Measurements from ENCODE around the gene SWI5.

SWI5 gene

GRCh38 chr9:128288273-128289004, 12.4 kb downstream of the SWI5 start:
- no peak overlapping the region for H3K4me3 ChIP-seq (IDR thresholded peaks at IDR 0.05; ENCODE audit: insufficient read depth, low read depth, low read length)
- peaks cover 3% of the 10 kb centered on the region for H3K4me1 ChIP-seq (ENCODE audit: low read depth, poor library complexity, severe bottlenecking)
- TF ChIP-seq, protein P1, sequence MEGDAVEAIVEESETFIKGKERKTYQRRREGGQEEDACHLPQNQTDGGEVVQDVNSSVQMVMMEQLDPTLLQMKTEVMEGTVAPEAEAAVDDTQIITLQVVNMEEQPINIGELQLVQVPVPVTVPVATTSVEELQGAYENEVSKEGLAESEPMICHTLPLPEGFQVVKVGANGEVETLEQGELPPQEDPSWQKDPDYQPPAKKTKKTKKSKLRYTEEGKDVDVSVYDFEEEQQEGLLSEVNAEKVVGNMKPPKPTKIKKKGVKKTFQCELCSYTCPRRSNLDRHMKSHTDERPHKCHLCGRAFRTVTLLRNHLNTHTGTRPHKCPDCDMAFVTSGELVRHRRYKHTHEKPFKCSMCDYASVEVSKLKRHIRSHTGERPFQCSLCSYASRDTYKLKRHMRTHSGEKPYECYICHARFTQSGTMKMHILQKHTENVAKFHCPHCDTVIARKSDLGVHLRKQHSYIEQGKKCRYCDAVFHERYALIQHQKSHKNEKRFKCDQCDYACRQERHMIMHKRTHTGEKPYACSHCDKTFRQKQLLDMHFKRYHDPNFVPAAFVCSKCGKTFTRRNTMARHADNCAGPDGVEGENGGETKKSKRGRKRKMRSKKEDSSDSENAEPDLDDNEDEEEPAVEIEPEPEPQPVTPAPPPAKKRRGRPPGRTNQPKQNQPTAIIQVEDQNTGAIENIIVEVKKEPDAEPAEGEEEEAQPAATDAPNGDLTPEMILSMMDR (conservative IDR thresholded peaks at IDR 0.05; ENCODE audit: low read depth, low read length), result no peak
- no peak overlapping the region for H3K4me2 ChIP-seq
- no peak overlapping the region for H3K9ac ChIP-seq
- no peaks in the 10 kb centered on the region for H4K20me1 ChIP-seq (ENCODE audit: insufficient read depth)
- no peaks in the 10 kb centered on the region for H3K36me3 ChIP-seq (ENCODE audit: insufficient read depth)
- no peaks in the 10 kb centered on the region for H3K27me3 ChIP-seq (ENCODE audit: insufficient read depth, low read depth)
- H3K27ac ChIP-seq, result no peak overlapping the region
- H2AFZ ChIP-seq (ENCODE audit: low read depth), result no peak overlapping the region
- no peaks in the 10 kb centered on the region for H3K79me2 ChIP-seq (ENCODE audit: insufficient read depth, low read depth)

GRCh38 chr9:128292009-128292408, 15.9 kb downstream of the SWI5 start:
- Histone ChIP-seq H4K20me1 (ENCODE audit: insufficient read depth) (no peaks in the 10 kb centered on the region), H3K36me3 (ENCODE audit: insufficient read depth) (no peaks in the 10 kb centered on the region), H3K9ac (no peak overlapping the region)

DNA sequence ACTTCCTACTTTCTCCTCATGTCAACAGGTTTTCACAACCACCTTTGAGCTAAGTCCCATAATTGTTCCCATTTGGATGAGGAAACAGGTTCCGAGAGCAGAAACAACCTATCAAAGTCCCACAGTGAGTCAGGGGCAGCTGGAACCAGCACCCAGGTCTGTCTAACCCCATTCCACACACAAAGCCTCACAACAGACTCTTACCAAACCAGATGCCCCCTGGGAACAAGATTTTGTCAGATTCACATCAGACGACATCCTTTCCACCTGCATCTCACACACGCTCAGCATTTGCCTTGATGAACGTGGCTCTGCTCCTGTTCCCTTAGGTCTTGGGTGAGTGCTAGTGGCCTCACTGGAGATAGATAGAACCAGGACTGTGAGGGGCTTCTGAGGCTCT, 17.0 kb downstream of the SWI5 start:
- Histone ChIP-seq H3K4me2 (no peak overlapping the region), H3K27me3 (ENCODE audit: insufficient read depth, low read depth) (no peaks in the 10 kb centered on the region), H3K4me3 (IDR thresholded peaks at IDR 0.05; ENCODE audit: insufficient read depth, low read depth, low read length) (no peak overlapping the region), H3K36me3 (ENCODE audit: insufficient read depth) (no peaks in the 10 kb centered on the region), H3K79me2 (ENCODE audit: insufficient read depth, low read depth) (no peaks in the 10 kb centered on the region), H3K4me1 (ENCODE audit: low read depth, poor library complexity, severe bottlenecking) (no peaks in the 10 kb centered on the region), H3K27ac (no peak overlapping the region), H4K20me1 (ENCODE audit: insufficient read depth) (no peaks in the 10 kb centered on the region), H2AFZ (ENCODE audit: low read depth) (no peak overlapping the region), H3K9ac (no peak overlapping the region)
- TF ChIP-seq, protein P1 (conservative IDR thresholded peaks at IDR 0.05; ENCODE audit: low read depth, low read length), result no peak

More at GRCh38 chr9:128292009-128292408, 15.9 kb downstream of the SWI5 start:
- TF ChIP-seq, protein P1 (conservative IDR thresholded peaks at IDR 0.05; ENCODE audit: low read depth, low read length), result no peak
- no peaks in the 10 kb centered on the region for H3K79me2 ChIP-seq (ENCODE audit: insufficient read depth, low read depth)
- no peak overlapping the region for H2AFZ ChIP-seq (ENCODE audit: low read depth)
- H3K4me1 ChIP-seq (ENCODE audit: low read depth, poor library complexity, severe bottlenecking), result peaks cover 3% of the 10 kb centered on the region
- no peak overlapping the region for H3K4me3 ChIP-seq (IDR thresholded peaks at IDR 0.05; ENCODE audit: insufficient read depth, low read depth, low read length)
- H3K27me3 ChIP-seq (ENCODE audit: insufficient read depth, low read depth), result no peaks in the 10 kb centered on the region
- no peak overlapping the region for H3K27ac ChIP-seq
- H3K4me2 ChIP-seq, result no peak overlapping the region

DNA sequence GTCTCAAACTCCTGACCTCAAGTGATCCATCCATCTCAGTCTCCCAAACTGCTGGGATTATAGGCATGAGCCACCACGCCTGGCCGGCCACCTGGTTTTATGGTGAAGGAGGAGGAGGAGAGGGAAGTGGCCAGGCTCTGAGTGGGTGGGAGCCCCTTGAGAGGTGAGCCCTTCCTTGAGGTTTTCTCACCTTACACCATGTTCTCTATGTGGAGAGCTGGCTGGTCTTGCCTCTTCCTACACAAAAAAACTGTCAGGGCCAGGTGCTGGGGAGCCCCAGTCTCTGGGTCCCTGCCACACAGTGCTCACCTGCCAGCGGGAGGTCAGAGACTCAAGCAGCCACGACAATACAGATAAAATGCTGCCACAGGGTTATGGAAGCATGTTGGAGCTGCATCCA, 18.1 kb downstream of the SWI5 start:
- no peak overlapping the region for H3K4me2 ChIP-seq
- no peak overlapping the region for H3K4me3 ChIP-seq (IDR thresholded peaks at IDR 0.05; ENCODE audit: insufficient read depth, low read depth, low read length)
- TF ChIP-seq, protein P1 (conservative IDR thresholded peaks at IDR 0.05; ENCODE audit: low read depth, low read length), result no peak
- no peaks in the 10 kb centered on the region for H4K20me1 ChIP-seq (ENCODE audit: insufficient read depth)
- H3K27me3 ChIP-seq (ENCODE audit: insufficient read depth, low read depth), result no peaks in the 10 kb centered on the region
- H3K36me3 ChIP-seq (ENCODE audit: insufficient read depth), result no peaks in the 10 kb centered on the region
- no peak overlapping the region for H3K27ac ChIP-seq
- H3K79me2 ChIP-seq (ENCODE audit: insufficient read depth, low read depth), result no peaks in the 10 kb centered on the region
- no peaks in the 10 kb centered on the region for H3K4me1 ChIP-seq (ENCODE audit: low read depth, poor library complexity, severe bottlenecking)
- H3K9ac ChIP-seq, result no peak overlapping the region
- H2AFZ ChIP-seq (ENCODE audit: low read depth), result no peak overlapping the region
